ENCODE measurements around the gene GMEB1.
"Not testable (repeated sequence)": the region's sequence is repeated elsewhere in the genome, so short reads cannot be mapped to it uniquely, and the experiment has no call there.

GMEB1 gene

DNA sequence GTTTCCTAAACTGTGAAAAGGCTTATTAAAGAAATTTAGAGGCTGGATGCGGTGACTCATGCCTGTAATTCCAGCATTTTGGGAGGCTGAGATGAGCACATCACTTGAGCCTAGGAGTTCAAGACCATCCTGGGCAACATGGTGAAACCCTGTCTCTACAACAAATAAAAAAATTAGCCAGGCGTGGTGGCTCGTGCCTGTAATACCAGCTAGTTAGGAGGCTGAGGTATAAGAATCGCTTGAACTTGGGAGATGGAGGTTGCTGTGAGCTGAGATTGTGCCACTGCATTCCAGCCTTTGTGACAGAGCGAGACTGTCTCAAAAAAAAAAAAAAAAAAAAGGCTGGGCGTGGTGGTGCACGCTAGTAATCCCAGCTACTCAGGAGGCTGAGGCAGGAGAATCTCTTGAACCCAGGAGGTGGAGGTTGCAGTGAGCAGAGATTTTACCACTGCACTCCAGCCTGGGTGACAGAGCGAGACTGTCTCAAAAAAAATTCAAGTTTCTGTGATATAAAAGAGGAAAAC, 82.2 kb downstream of the GMEB1 start:
- not testable (repeated sequence) for DNase-seq (ENCODE audit: low read depth in 3 of 3)

- DNase-seq (ENCODE audit: low read depth in 3 of 3) = no peak
Measured at GRCh38 chr1:28751315-28752060, 82.9 kb downstream of the GMEB1 start.

DNA sequence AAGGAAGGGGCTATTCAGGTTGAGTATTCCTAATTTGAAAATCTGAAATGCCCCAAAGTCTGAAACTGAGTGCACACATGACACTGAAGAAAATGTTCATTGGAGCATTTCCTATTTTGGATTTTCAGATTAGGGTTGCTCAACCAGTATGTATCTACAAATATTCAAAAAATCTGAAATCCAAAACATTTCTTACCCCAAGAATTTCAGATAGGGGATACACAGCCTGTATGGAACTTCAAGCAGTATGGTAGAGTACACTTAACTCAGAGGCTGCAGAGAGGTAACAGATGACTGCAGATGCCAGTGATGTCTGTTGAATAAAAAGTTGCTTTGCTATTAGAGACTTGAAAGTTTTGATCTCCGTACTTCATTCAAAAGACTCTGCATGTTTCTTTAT, 87.1 kb downstream of the GMEB1 start:
- DNase-seq (ENCODE audit: low read depth in 3 of 3) = no peak

- no peak for DNase-seq (ENCODE audit: low read depth in 3 of 3)
Measured at GRCh38 chr1:28756846-28757245, 88.3 kb downstream of the GMEB1 start.

- DNase-seq (ENCODE audit: low read depth in 3 of 3) = no peak
Measured at GRCh38 chr1:28758420-28758819, 89.8 kb downstream of the GMEB1 start.

DNA sequence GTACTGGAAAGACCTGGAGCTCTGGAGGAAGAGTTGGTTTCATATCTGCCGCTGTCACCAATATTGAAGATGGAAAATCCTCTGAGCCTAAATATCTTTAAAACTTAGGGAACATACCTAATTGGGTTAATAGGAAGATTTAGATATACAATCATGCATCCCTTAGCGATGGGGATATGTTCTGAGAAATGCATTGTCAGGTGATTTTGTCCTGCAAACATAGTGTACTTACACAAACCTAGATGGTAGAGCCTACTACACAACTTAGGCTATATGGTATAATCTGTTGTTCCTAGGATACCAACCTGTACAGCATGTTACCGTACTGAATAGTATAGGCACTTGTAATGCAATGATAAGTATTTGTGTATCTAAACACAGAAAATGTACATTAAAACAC, 90.7 kb downstream of the GMEB1 start:
- DNase-seq (ENCODE audit: low read depth in 3 of 3) = no peak

DNA sequence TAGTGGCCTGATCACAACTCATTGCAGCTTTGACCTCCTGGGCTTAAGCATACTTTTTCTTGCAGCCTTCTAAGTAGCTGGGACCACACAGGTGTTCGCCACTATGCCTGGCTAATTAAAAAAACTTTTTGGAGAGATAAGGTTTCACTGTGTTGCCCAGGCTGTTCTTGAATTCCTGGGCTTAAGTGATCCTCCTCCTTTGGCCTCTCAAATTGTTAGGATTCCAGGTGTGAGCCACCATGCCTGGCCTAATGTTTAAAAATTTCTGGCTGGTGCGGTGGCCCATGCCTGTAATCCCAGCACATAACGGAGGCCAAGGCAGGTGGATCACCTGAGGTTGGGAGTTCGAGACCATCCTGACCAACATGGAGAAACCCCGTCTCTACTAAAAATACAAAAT, 92.6 kb downstream of the GMEB1 start:
- DNase-seq (ENCODE audit: low read depth in 3 of 3) = no peak

- DNase-seq (ENCODE audit: low read depth in 3 of 3) = no peak
Measured at GRCh38 chr1:28766532-28767183, 98.1 kb downstream of the GMEB1 start.
